KMS-11 (cell line): Measurements from ENCODE around the gene CRKL.

Experiments
- H2AFZ ChIP-seq: fragments of 200-600 bp; sonication (generic); 2 replicates; pipeline ENCODE4 v1.6.1; 2016; ENCODE audit warnings: antibody characterized with exemption, mixed run types, low read depth
- H3K27ac ChIP-seq: fragments of 200-600 bp; sonication (generic); 2 replicates; pipeline ENCODE4 v1.6.1; 2016; ENCODE audit warnings: mild to moderate bottlenecking, mixed run types
- H3K27me3 ChIP-seq: fragments of 200-600 bp; sonication (generic); 2 replicates; pipeline ENCODE4 v1.6.1; 2017; ENCODE audit warnings: mild to moderate bottlenecking, low read depth, mixed run types, moderate library complexity; ENCODE audit not compliant: insufficient read depth
- H3K36me3 ChIP-seq: fragments of 200-600 bp; sonication (generic); 2 replicates; pipeline ENCODE4 v1.6.1; 2017; ENCODE audit warnings: mild to moderate bottlenecking, mixed run types; ENCODE audit not compliant: insufficient read depth
- H3K4me1 ChIP-seq: fragments of 200-600 bp; sonication (generic); 2 replicates; pipeline ENCODE4 v1.6.1; 2016; ENCODE audit warnings: mild to moderate bottlenecking, low read depth, mixed run types; ENCODE audit not compliant: poor library complexity, severe bottlenecking
- H3K4me2 ChIP-seq: fragments of 200-600 bp; sonication (generic); 2 replicates; pipeline ENCODE4 v1.7.0; 2016; ENCODE audit warnings: mild to moderate bottlenecking, mixed run types
- H3K4me3 ChIP-seq: fragments of 200-600 bp; sonication (generic); IDR thresholded peaks from 2 replicates; pipeline ENCODE4 v1.6.1; 2017; ENCODE audit warnings: low read depth, low read length, mixed read lengths; ENCODE audit not compliant: insufficient read depth
- H3K79me2 ChIP-seq: fragments of 200-600 bp; sonication (generic); 2 replicates; pipeline ENCODE4 v1.6.1; 2016; ENCODE audit warnings: low read depth, mixed run types; ENCODE audit not compliant: insufficient read depth
- H3K9ac ChIP-seq: fragments of 200-600 bp; sonication (generic); 2 replicates; pipeline ENCODE4 v1.6.1; 2016; ENCODE audit warnings: mild to moderate bottlenecking, mixed run types
- H4K20me1 ChIP-seq: fragments of 200-600 bp; sonication (generic); 2 replicates; pipeline ENCODE4 v1.6.1; 2016; ENCODE audit warnings: mild to moderate bottlenecking, mixed run types; ENCODE audit not compliant: insufficient read depth
- TF ChIP-seq, protein P1 (sequence below): fragments of 200-600 bp; sonication (generic); conservative IDR thresholded peaks from 2 replicates; pipeline ENCODE4 v1.6.1; 2017; ENCODE audit warnings: low read depth, mild to moderate bottlenecking, antibody characterized with exemption, low read length, moderate library complexity, mixed read lengths

CRKL gene

DNA sequence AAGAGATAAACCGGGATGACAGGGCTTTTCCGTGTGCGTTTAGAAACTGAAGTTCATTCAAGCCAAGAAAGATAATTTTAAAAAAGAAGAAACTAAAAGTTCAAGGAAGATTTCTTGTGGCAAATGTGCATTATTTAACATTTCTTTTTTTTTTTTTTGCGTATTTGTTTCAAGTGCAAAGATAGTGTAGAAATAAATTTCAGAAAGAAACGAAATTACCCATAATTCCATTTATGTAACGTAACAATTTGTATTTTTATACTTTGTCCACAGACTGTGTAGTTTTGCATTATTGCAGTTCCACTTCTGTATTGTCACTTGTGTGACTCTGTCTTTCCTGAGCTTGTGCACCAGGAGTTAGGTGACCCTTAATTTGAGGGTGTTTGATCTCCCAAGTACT is 34.4 kb upstream of the CRKL start:
- TF ChIP-seq, protein P1, sequence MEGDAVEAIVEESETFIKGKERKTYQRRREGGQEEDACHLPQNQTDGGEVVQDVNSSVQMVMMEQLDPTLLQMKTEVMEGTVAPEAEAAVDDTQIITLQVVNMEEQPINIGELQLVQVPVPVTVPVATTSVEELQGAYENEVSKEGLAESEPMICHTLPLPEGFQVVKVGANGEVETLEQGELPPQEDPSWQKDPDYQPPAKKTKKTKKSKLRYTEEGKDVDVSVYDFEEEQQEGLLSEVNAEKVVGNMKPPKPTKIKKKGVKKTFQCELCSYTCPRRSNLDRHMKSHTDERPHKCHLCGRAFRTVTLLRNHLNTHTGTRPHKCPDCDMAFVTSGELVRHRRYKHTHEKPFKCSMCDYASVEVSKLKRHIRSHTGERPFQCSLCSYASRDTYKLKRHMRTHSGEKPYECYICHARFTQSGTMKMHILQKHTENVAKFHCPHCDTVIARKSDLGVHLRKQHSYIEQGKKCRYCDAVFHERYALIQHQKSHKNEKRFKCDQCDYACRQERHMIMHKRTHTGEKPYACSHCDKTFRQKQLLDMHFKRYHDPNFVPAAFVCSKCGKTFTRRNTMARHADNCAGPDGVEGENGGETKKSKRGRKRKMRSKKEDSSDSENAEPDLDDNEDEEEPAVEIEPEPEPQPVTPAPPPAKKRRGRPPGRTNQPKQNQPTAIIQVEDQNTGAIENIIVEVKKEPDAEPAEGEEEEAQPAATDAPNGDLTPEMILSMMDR: no peak
- Histone ChIP-seq H3K36me3 (no peaks in the 10 kb centered on the region), H3K79me2 (no peaks in the 10 kb centered on the region), H3K27me3 (no peaks in the 10 kb centered on the region), H3K27ac (no peak overlapping the region), H3K4me3 (no peak overlapping the region), H2AFZ (no peak overlapping the region), H3K4me2 (no peak overlapping the region), H4K20me1 (no peaks in the 10 kb centered on the region), H3K9ac (no peak overlapping the region), H3K4me1 (no peaks in the 10 kb centered on the region)

GRCh38 chr22:20884454-20884853 is 32.8 kb upstream of the CRKL start:
- Histone ChIP-seq H3K4me1 (no peaks in the 10 kb centered on the region), H3K36me3 (no peaks in the 10 kb centered on the region), H2AFZ (no peak overlapping the region), H3K27ac (no peak overlapping the region), H3K4me3 (no peak overlapping the region), H3K4me2 (no peak overlapping the region), H3K79me2 (no peaks in the 10 kb centered on the region), H3K27me3 (no peaks in the 10 kb centered on the region), H3K9ac (no peak overlapping the region), H4K20me1 (no peaks in the 10 kb centered on the region)
- TF ChIP-seq, protein P1: no peak

DNA sequence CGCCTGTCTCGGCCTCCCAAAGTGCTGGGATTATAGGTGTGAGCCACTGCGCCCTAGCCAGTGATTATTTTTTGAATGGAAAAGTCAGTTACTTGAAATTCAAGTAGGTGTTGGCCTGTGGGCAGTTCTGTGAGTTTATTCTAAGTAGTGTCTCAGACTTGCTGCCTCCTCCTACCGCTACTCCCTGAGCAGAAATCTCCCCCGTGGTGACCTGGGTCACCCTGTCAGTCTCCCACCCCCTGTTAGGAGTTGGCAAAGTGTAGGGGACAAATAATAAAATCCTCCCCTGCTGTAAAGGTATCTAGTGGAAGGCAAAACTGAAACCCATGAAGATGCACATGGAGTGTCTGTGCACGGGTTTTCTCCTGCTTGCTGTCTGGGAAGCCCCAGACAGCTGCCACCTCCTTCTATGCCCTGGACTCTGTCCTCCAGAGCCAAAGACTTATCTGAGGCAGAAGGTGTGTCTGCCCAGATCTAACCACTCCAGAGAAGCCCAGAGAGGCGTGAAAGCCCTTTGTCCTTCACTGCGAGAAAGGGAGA is 32.1 kb upstream of the CRKL start:
- Histone ChIP-seq H3K4me2 (no peak overlapping the region), H4K20me1 (no peaks in the 10 kb centered on the region), H3K27me3 (no peaks in the 10 kb centered on the region), H3K79me2 (no peaks in the 10 kb centered on the region), H3K36me3 (no peaks in the 10 kb centered on the region), H2AFZ (no peak overlapping the region), H3K9ac (no peak overlapping the region), H3K4me3 (no peak overlapping the region), H3K27ac (no peak overlapping the region), H3K4me1 (no peaks in the 10 kb centered on the region)
- TF ChIP-seq, protein P1: no peak

GRCh38 chr22:20885557-20886323 is 31.5 kb upstream of the CRKL start:
- TF ChIP-seq, protein P1: peak; percentile 69
- no peaks in the 10 kb centered on the region for H3K4me1 ChIP-seq
- no peak overlapping the region for H3K9ac ChIP-seq
- no peak overlapping the region for H2AFZ ChIP-seq
- no peaks in the 10 kb centered on the region for H3K27me3 ChIP-seq
- H3K4me2 ChIP-seq: no peak overlapping the region
- no peaks in the 10 kb centered on the region for H3K79me2 ChIP-seq
- H4K20me1 ChIP-seq: no peaks in the 10 kb centered on the region
- no peak overlapping the region for H3K4me3 ChIP-seq
- no peak overlapping the region for H3K27ac ChIP-seq
- no peaks in the 10 kb centered on the region for H3K36me3 ChIP-seq
